Measurements from ENCODE around the gene GNG12. TPM values are rescaled to one million over a fixed set of nuclear protein-coding genes. Genes with fewer than 3 reads are reported as not detected.

The GNG12 gene
- total and polyA plus RNA-seq, 9 of the 15 experiments (the other 6 are each of a cell fraction or from before 2014, with no cell fraction given), result 2.6 to 6.0 (median 4.1) TPM

DNA sequence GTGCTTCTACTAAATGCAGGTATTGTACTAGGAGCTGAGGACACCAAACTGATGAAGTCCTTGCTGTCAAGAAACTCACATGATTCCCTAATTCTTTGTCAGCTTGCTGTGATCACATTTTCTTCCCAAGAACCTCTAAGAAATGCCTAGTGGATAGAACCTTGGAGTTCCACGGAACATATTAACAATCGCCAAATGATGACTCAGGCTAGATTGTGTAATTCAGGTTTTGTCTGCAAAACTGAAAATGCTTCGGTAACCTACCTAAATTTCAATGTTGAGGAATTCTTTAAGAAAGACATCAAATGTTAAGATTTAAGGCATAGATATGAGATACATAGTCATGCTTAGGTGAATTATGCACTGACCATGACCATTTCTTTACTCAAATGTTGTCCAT is 150.0 kb downstream of the GNG12 start:
- H3K79me2 ChIP-seq (ENCODE audit: control insufficient read depth, insufficient read depth, low read length), result peaks cover 39% of the 10 kb centered on the region
- DNase-seq (ENCODE audit: extremely low read depth in 1 of 4, low spot score in 3 of 4) (no peak), FAIRE-seq (no peak), ATAC-seq (no peak)
- in situ Hi-C loops (cut with MboI), result no loop called here
- intact Hi-C loops (cut with micrococcal nuclease), result loop anchor here (10.0 kb wide), 1 partner anchor 249 kb away; the partner anchor contains the start of gene SERBP1
- H3K36me3 ChIP-seq (ENCODE audit: control insufficient read depth, insufficient read depth, low read length), result peaks cover 22% of the 10 kb centered on the region
- no TSS peak for BruUV-seq (replicated peaks)
- 0 out of 2 replicates have a peak, but pooled peaks cover 3% of the 10 kb centered on the region for H4K20me1 ChIP-seq (replicated peaks; ENCODE audit: control insufficient read depth, insufficient read depth, low read length)
- H3K9ac ChIP-seq (ENCODE audit: insufficient read depth in 1 of 2, low read depth in 2 of 2, low read length in 2 of 2), result peak overlapping the region in 1 of 2 experiments; percentile 79; a peak in 2 of 4 replicates
- no peaks in the 10 kb centered on the region for H3K27me3 ChIP-seq (ENCODE audit: control insufficient read depth in 2 of 2, insufficient read depth in 2 of 2, low read length in 2 of 2)
- H2AFZ ChIP-seq (ENCODE audit: low read depth, low read length), result peak overlapping the region; percentile 82
- peak overlapping the region; percentile 86 for H3K4me2 ChIP-seq (ENCODE audit: insufficient read depth, low read length)
- 4% methylated on average over 3 of the region's 3 CpGs for WGBS (ENCODE audit: insufficient coverage, low coverage, missing lambda C conversion rate)
- H3K9me3 ChIP-seq (replicated peaks; ENCODE audit: control insufficient read depth, insufficient read depth, low read depth, low read length), result no peaks in the 10 kb centered on the region
- peaks cover 18 to 21% of the 10 kb centered on the region in 2 experiments; a peak in 4 of 5 replicates for H3K4me1 ChIP-seq (replicated peaks in 1 of 2; ENCODE audit: control insufficient read depth in 2 of 2, insufficient read depth in 2 of 2, low read length in 2 of 2)
- ChIA-PET CTCF (ENCODE audit: low intra/inter-chr PET ratio) (no interaction called here), POLR2A (interaction anchor here (0.6 to 5.3 kb wide), 9 partner anchors 11 to 185 kb away, joined by 3 to 62 read pairs (median 5); no protein-coding TSS in a partner anchor)
- H3K4me3 ChIP-seq, result no peak overlapping the region
- H3K9me1 ChIP-seq (ENCODE audit: control insufficient read depth, insufficient read depth, low read length), result no peaks in the 10 kb centered on the region
- peak overlapping the region; percentile 87 for H3K27ac ChIP-seq (ENCODE audit: extremely low read depth, low read depth, low read length)
- TF ChIP-seq ZNF445 (CRISPR knock-in tag; IDR thresholded peaks at IDR 0.05; ENCODE audit: low read depth) (no peak), HIVEP1 (CRISPR knock-in tag; IDR thresholded peaks at IDR 0.05) (no peak), MECOM (CRISPR knock-in tag; IDR thresholded peaks at IDR 0.05) (0 out of 2 replicates have a peak, but pooled peaks have one; percentile 11), NFYB (IDR thresholded peaks at IDR 0.05; ENCODE audit: extremely low read depth, insufficient read length) (no peak), ARID2 (IDR thresholded peaks at IDR 0.05) (no peak), ZNF75A (CRISPR knock-in tag; IDR thresholded peaks at IDR 0.05) (no peak), TBL1XR1 (IDR thresholded peaks at IDR 0.05; ENCODE audit: low read length in 2 of 2) (no peak), HNRNPLL (IDR thresholded peaks at IDR 0.05; ENCODE audit: low read depth, low read length, poor library complexity, severe bottlenecking) (no peak), PTTG1 (tag; IDR thresholded peaks at IDR 0.05; ENCODE audit: low read depth) (0 out of 2 replicates have a peak, but pooled peaks have one; percentile 26), NFE2 (IDR thresholded peaks at IDR 0.05; ENCODE audit: low read depth) (peak; percentile 24; the same call in 1 of the 2 replicates), MAFK (IDR thresholded peaks at IDR 0.05; ENCODE audit: low read length) (peak; percentile 29; the same call in 1 of the 2 replicates), PRPF4 (IDR thresholded peaks at IDR 0.05; ENCODE audit: insufficient read depth, low read depth, low read length, poor library complexity, severe bottlenecking) (no peak), CEBPG (CRISPR knock-in tag; IDR thresholded peaks at IDR 0.05) (peak; percentile 38; the same call in 1 of the 2 replicates), CEBPG (tag; conservative IDR thresholded peaks at IDR 0.05 in 1 of 2, IDR thresholded peaks at IDR 0.05 in 1 of 2) (peak; percentile 73 to 78; a peak in 3 of 4 replicates), JUN (IDR thresholded peaks at IDR 0.05; ENCODE audit: borderline replicate concordance, low read depth, low read length) (0 out of 2 replicates have a peak, but pooled peaks have one; percentile 46), JUN (CRISPR knock-in tag; IDR thresholded peaks at IDR 0.05; ENCODE audit: borderline replicate concordance) (no peak), ZNF316 (IDR thresholded peaks at IDR 0.05) (peak; percentile 48; the same call in 1 of the 2 replicates), FOXK2 (conservative IDR thresholded peaks at IDR 0.05 in 1 of 2, IDR thresholded peaks at IDR 0.05 in 1 of 2; ENCODE audit: low read depth in 2 of 2) (no peak)
- TF ChIP-seq, protein P1, sequence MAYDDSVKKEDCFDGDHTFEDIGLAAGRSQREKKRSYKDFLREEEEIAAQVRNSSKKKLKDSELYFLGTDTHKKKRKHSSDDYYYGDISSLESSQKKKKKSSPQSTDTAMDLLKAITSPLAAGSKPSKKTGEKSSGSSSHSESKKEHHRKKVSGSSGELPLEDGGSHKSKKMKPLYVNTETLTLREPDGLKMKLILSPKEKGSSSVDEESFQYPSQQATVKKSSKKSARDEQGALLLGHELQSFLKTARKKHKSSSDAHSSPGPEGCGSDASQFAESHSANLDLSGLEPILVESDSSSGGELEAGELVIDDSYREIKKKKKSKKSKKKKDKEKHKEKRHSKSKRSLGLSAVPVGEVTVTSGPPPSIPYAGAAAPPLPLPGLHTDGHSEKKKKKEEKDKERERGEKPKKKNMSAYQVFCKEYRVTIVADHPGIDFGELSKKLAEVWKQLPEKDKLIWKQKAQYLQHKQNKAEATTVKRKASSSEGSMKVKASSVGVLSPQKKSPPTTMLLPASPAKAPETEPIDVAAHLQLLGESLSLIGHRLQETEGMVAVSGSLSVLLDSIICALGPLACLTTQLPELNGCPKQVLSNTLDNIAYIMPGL (CRISPR knock-in tag; IDR thresholded peaks at IDR 0.05), result no peak
- TF ChIP-seq, protein P2, sequence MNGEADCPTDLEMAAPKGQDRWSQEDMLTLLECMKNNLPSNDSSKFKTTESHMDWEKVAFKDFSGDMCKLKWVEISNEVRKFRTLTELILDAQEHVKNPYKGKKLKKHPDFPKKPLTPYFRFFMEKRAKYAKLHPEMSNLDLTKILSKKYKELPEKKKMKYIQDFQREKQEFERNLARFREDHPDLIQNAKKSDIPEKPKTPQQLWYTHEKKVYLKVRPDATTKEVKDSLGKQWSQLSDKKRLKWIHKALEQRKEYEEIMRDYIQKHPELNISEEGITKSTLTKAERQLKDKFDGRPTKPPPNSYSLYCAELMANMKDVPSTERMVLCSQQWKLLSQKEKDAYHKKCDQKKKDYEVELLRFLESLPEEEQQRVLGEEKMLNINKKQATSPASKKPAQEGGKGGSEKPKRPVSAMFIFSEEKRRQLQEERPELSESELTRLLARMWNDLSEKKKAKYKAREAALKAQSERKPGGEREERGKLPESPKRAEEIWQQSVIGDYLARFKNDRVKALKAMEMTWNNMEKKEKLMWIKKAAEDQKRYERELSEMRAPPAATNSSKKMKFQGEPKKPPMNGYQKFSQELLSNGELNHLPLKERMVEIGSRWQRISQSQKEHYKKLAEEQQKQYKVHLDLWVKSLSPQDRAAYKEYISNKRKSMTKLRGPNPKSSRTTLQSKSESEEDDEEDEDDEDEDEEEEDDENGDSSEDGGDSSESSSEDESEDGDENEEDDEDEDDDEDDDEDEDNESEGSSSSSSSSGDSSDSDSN (IDR thresholded peaks at IDR 0.05; ENCODE audit: borderline replicate concordance in 1 of 2, low read depth in 2 of 2, low read length in 2 of 2), result no peak

All from K562 (cell line).